ENCODE data around the gene TLNRD1.

The TLNRD1 gene

GRCh38 chr15:81024936-81025335 is 24.2 kb downstream of the TLNRD1 start:
- no peak overlapping the region for H3K4me3 ChIP-seq (replicated peaks; ENCODE audit: low read depth, low read length)
- no peak for DNase-seq (ENCODE audit: extremely low read depth, low read depth)
- TF ChIP-seq CTCF (IDR thresholded peaks at IDR 0.05; ENCODE audit: low read depth, low read length, missing control alignments): no peak

GRCh38 chr15:81025721-81026370 is 25.1 kb downstream of the TLNRD1 start:
- TF ChIP-seq CTCF (IDR thresholded peaks at IDR 0.05; ENCODE audit: low read depth, low read length, missing control alignments): no peak
- DNase-seq (ENCODE audit: extremely low read depth, low read depth): no peak
- H3K4me3 ChIP-seq (replicated peaks; ENCODE audit: low read depth, low read length): no peak overlapping the region

- no peak for TF ChIP-seq CTCF (IDR thresholded peaks at IDR 0.05; ENCODE audit: low read depth, low read length, missing control alignments)
- no peak for DNase-seq (ENCODE audit: extremely low read depth, low read depth)
Measured at GRCh38 chr15:81026836-81027599, 26.3 kb downstream of the TLNRD1 start.

GRCh38 chr15:81029414-81030300 is 28.9 kb downstream of the TLNRD1 start:
- TF ChIP-seq CTCF (IDR thresholded peaks at IDR 0.05; ENCODE audit: low read depth, low read length, missing control alignments): no peak
- no peak overlapping the region for H3K4me3 ChIP-seq (replicated peaks; ENCODE audit: low read depth, low read length)
- DNase-seq (ENCODE audit: extremely low read depth, low read depth): no peak

More at GRCh38 chr15:81026836-81027599, 26.3 kb downstream of the TLNRD1 start:
- no peak overlapping the region for H3K4me3 ChIP-seq (replicated peaks; ENCODE audit: low read depth, low read length)

- no peak for DNase-seq (ENCODE audit: extremely low read depth, low read depth)
- no peak for TF ChIP-seq CTCF (IDR thresholded peaks at IDR 0.05; ENCODE audit: low read depth, low read length, missing control alignments)
Measured at GRCh38 chr15:81030301-81030750, 29.6 kb downstream of the TLNRD1 start.

GRCh38 chr15:81031203-81031602 is 30.5 kb downstream of the TLNRD1 start:
- no peak overlapping the region for H3K4me3 ChIP-seq (replicated peaks; ENCODE audit: low read depth, low read length)
- DNase-seq (ENCODE audit: extremely low read depth, low read depth): no peak
- TF ChIP-seq CTCF (IDR thresholded peaks at IDR 0.05; ENCODE audit: low read depth, low read length, missing control alignments): no peak

More at GRCh38 chr15:81030301-81030750, 29.6 kb downstream of the TLNRD1 start:
- H3K4me3 ChIP-seq (replicated peaks; ENCODE audit: low read depth, low read length): no peak overlapping the region

Data from HFF-Myc (cell line).